HL-60 (cell line): ENCODE results near the gene CLPTM1L.
"Not testable (repeated sequence)": the region's sequence is repeated elsewhere in the genome, so short reads cannot be mapped to it uniquely, and the experiment has no call there.

Experiments used
- DNase-seq, 2 experiments: peaks; one replicate each; pipeline ENCODE4 v3.0.0-alpha.2; 2010 to 2020; ENCODE audit warnings: low read depth in 1 of 2, low spot score in 1 of 2
- H3K27ac ChIP-seq: fragments of 250-450 bp; sonication (Bioruptor Pico); replicated peaks from 2 replicates; pipeline ENCODE4 v1.5.1; 2020; ENCODE audit warnings: mild to moderate bottlenecking, moderate library complexity
- H3K27me3 ChIP-seq: fragments of 250-450 bp; sonication (Bioruptor Pico); 2 replicates; pipeline ENCODE4 v1.5.1; 2021; ENCODE audit warnings: mild to moderate bottlenecking, moderate library complexity; ENCODE audit not compliant: insufficient read depth, poor library complexity, severe bottlenecking
- H3K4me3 ChIP-seq: replicated peaks from 2 replicates; pipeline ENCODE4 v1.5.1; 2011; ENCODE audit warnings: mild to moderate bottlenecking, control low read depth, low read length; ENCODE audit not compliant: insufficient read depth
- GABPA ChIP-seq: IDR thresholded peaks from 2 replicates; pipeline ENCODE4 v1.6.1; 2012; ENCODE audit warnings: low read depth
- POLR2AphosphoS5 ChIP-seq: IDR thresholded peaks from 2 replicates; pipeline ENCODE4 v1.6.1; 2012; ENCODE audit warnings: low read depth
- SPI1 ChIP-seq: IDR thresholded peaks from 2 replicates; pipeline ENCODE4 v1.6.1; 2012; ENCODE audit warnings: low read depth, mild to moderate bottlenecking, borderline replicate concordance
- TF ChIP-seq, protein P1 (sequence below): IDR thresholded peaks from one replicate; pipeline ENCODE4 v1.5.1; 2011; ENCODE audit warnings: low read length, control low read depth, inconsistent platforms; ENCODE audit not compliant: insufficient read depth
- TF ChIP-seq, protein P2 (sequence below): IDR thresholded peaks from 2 replicates; pipeline ENCODE4 v1.6.1; 2012; ENCODE audit warnings: low read depth; ENCODE audit not compliant: insufficient replicate concordance

CLPTM1L gene

DNA sequence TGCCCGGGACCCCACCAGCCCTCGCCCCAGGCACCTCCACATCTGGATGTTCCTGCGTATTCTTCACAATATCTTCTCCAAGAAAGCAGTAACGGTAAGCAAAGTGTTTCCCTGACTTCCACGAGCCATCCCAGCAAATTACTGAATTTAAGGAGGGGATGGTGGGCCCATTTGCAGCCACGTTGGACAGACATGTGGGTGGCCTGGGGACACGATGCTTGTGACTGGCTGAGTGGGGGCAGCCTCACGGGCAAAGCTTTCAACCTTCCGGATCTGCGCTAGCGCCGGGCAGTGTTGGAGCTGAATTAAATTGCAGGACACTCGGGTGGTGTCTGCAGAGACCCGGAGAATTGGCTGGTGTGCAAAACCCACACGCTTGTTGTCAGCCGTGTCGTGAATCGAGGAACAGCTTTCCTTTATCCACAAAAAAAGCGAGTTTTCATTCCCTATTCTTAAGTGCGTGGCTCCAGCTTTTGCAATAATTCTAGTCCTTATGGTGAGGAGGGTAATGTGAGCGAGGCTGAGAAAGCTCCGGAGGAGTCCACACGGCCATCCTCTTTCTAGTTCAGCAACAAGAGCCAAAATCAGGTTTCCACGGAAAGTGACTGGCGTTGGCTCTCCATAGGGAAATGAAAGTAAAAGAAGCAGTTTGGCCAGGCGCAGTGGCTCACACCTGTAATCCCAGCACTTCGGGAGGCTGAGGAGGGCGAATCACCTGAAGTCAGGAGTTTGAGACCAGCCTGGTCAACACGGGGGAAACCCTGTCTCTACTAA lies 17.5 kb upstream of the CLPTM1L start:
- Histone ChIP-seq H3K4me3 (no peak overlapping the region), H3K27ac (no peak overlapping the region), H3K27me3 (peaks cover 10% of the 10 kb centered on the region)
- no peak for DNase-seq
- no peak for TF ChIP-seq SPI1
- TF ChIP-seq GABPA, result no peak
- TF ChIP-seq, protein P1, sequence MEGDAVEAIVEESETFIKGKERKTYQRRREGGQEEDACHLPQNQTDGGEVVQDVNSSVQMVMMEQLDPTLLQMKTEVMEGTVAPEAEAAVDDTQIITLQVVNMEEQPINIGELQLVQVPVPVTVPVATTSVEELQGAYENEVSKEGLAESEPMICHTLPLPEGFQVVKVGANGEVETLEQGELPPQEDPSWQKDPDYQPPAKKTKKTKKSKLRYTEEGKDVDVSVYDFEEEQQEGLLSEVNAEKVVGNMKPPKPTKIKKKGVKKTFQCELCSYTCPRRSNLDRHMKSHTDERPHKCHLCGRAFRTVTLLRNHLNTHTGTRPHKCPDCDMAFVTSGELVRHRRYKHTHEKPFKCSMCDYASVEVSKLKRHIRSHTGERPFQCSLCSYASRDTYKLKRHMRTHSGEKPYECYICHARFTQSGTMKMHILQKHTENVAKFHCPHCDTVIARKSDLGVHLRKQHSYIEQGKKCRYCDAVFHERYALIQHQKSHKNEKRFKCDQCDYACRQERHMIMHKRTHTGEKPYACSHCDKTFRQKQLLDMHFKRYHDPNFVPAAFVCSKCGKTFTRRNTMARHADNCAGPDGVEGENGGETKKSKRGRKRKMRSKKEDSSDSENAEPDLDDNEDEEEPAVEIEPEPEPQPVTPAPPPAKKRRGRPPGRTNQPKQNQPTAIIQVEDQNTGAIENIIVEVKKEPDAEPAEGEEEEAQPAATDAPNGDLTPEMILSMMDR, result no peak
- no peak for TF ChIP-seq POLR2AphosphoS5
- TF ChIP-seq, protein P2, sequence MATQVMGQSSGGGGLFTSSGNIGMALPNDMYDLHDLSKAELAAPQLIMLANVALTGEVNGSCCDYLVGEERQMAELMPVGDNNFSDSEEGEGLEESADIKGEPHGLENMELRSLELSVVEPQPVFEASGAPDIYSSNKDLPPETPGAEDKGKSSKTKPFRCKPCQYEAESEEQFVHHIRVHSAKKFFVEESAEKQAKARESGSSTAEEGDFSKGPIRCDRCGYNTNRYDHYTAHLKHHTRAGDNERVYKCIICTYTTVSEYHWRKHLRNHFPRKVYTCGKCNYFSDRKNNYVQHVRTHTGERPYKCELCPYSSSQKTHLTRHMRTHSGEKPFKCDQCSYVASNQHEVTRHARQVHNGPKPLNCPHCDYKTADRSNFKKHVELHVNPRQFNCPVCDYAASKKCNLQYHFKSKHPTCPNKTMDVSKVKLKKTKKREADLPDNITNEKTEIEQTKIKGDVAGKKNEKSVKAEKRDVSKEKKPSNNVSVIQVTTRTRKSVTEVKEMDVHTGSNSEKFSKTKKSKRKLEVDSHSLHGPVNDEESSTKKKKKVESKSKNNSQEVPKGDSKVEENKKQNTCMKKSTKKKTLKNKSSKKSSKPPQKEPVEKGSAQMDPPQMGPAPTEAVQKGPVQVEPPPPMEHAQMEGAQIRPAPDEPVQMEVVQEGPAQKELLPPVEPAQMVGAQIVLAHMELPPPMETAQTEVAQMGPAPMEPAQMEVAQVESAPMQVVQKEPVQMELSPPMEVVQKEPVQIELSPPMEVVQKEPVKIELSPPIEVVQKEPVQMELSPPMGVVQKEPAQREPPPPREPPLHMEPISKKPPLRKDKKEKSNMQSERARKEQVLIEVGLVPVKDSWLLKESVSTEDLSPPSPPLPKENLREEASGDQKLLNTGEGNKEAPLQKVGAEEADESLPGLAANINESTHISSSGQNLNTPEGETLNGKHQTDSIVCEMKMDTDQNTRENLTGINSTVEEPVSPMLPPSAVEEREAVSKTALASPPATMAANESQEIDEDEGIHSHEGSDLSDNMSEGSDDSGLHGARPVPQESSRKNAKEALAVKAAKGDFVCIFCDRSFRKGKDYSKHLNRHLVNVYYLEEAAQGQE, result no peak

DNA sequence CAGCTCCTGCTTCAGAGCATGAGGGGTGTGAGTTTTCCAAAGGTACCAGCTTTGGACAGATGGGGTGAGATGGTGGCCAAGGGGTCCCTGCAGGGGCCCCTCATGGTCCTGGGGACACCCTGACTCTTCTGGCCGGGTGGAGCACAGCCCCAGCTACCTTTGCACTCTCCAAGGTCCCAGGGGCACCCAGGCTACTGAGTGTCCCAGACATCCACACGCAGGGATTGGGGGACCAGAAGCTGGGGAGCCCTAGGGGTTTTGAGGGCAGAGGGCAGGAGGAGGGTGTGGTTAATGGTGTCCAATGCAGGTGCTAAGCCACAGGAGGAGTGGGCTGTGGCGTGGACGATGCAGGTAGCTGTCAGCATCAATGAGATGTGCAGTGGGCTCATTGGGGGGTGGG lies 16.0 kb upstream of the CLPTM1L start:
- Histone ChIP-seq H3K4me3 (no peak overlapping the region), H3K27ac (no peak overlapping the region), H3K27me3 (peaks cover 11% of the 10 kb centered on the region)
- no peak for DNase-seq
- TF ChIP-seq, protein P1, result no peak
- no peak for TF ChIP-seq GABPA
- TF ChIP-seq, protein P2, result no peak
- TF ChIP-seq POLR2AphosphoS5, result no peak
- TF ChIP-seq SPI1, result no peak

DNA sequence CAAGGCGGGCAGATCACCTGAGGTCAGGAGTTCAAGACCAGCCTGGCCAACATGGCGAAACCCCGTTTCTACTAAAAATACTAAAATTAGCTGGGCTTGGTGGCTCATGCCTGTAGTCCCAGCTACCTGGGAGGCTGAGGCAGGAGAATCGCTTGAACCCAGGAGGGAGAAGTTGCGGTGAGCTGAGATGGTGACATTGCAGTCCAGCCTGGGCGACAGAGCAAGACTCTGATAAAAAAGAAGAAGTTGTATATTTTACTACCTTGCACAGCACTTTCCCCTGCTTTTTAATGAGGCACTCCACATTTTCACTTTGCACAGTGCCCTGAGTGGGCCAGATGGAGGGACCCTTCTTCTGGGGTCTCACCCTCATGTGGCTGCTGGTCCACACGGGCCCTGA lies 15.5 kb upstream of the CLPTM1L start:
- DNase-seq, result peak in 1 of 2 experiments; percentile 83
- not testable (repeated sequence) for H3K27ac ChIP-seq, H3K4me3 ChIP-seq
- peaks cover 11% of the 10 kb centered on the region for H3K27me3 ChIP-seq

DNA sequence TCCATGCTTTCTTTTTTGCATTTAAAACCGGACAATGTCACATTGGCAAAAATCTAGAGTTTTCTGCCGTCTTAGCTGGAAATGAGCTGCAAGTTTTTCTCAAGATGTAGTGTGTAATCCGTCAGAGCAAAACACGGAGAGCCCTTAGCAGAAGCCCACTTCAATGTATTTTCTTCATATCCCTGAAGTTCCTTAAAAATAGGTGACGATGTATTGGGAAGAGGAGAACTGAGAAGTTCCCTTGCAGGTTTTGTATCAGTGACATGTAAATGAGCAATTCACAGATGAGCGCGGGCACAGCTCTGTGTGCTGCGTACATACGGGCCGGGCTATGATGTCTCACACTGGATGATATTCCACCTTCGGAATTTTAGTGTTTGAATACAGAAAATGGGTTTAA lies 14.8 kb upstream of the CLPTM1L start:
- TF ChIP-seq, protein P2, result no peak
- TF ChIP-seq GABPA, result no peak
- Histone ChIP-seq H3K4me3 (no peak overlapping the region), H3K27ac (no peak overlapping the region), H3K27me3 (peaks cover 11% of the 10 kb centered on the region)
- no peak for DNase-seq
